K562 (cell line): ENCODE data around the gene PROKR1. TPM values are rescaled to one million over a fixed set of nuclear protein-coding genes. Genes with fewer than 3 reads are reported as not detected.

ENCODE experiments used
- AFF4 ChIP-seq: sonication (generic); formaldehyde crosslinking; IDR thresholded peaks from 2 replicates; pipeline ENCODE4 v1.8.0; 2023; ENCODE audit warnings: mild to moderate bottlenecking, missing genetic modification reagents
- CBFA2T3 ChIP-seq: fragments of 450-650 bp; IDR thresholded peaks from 2 replicates; pipeline ENCODE4 v1.6.1; 2017
- ELK3 ChIP-seq: fragments of 450-650 bp; formaldehyde crosslinking; IDR thresholded peaks from 2 replicates; pipeline ENCODE4 v1.4.0; 2020; ENCODE audit warnings: mild to moderate bottlenecking
- GABPB1 ChIP-seq: sonication (generic); formaldehyde crosslinking; IDR thresholded peaks from 2 replicates; pipeline ENCODE4 v1.8.0; 2022; ENCODE audit warnings: mild to moderate bottlenecking, missing genetic modification reagents
- KDM2B ChIP-seq: fragments of 250-450 bp; sonication (Bioruptor Pico); IDR thresholded peaks from 2 replicates; pipeline ENCODE4 v1.8.0; 2021; ENCODE audit warnings: mild to moderate bottlenecking, moderate library complexity
- MBD1 ChIP-seq: fragments of 250-450 bp; sonication (Bioruptor Pico); IDR thresholded peaks from 2 replicates; pipeline ENCODE4 v1.8.0; 2022; ENCODE audit warnings: inconsistent platforms
- MGA ChIP-seq: fragments of 450-650 bp; IDR thresholded peaks from 2 replicates; pipeline ENCODE4 v1.6.1; 2016; ENCODE audit warnings: mild to moderate bottlenecking, moderate library complexity
- NR3C1 ChIP-seq: sonication (generic); formaldehyde crosslinking; IDR thresholded peaks from 2 replicates; pipeline ENCODE4 v1.8.1; 2022; ENCODE audit warnings: missing genetic modification reagents
- RCOR1 ChIP-seq, 2 experiments: IDR thresholded peaks; 2 replicates each; pipeline ENCODE4 v1.6.1; 2012; ENCODE audit warnings: low read depth in 2 of 2, low read length in 2 of 2, borderline replicate concordance in 1 of 2, improper control_type of control experiment in 1 of 2
- ZNF124 ChIP-seq: sonication (generic); formaldehyde crosslinking; IDR thresholded peaks from 2 replicates; pipeline ENCODE4 v1.8.1; 2022; ENCODE audit warnings: missing genetic modification reagents
- ZSCAN29 ChIP-seq: fragments of 450-650 bp; IDR thresholded peaks from 2 replicates; pipeline ENCODE4 v1.6.1; 2017
- polyA plus RNA-seq, 8 experiments: library from polyadenylated mRNA; depleted of rRNA in 4 of 8; stranded (reverse) in 5 of 8; unstranded in 3 of 8; fragments of >200 nt; fragmentation: Nextera tagmentation in 2 of 8; fragmentation: Illumina TruSeq in 1 of 8; extraction: Ambion mirVana in 2 of 8; extraction: Trizol in 1 of 8; gene quantifications; 2 replicates each; pipeline versions ENCODE4 v1.2.1 to v1.2.3, GENCODE V29; 2011 to 2014; ENCODE audit warnings: inconsistent platforms in 1 of 8, missing spikeins in 1 of 8
- total RNA-seq, 7 experiments: library from RNA; depleted of rRNA in 6 of 7; stranded (reverse); fragments of >200 nt in 6 of 7; fragmentation: Illumina TruSeq in 2 of 7; extraction: Trizol in 2 of 7; gene quantifications; 2 replicates each; pipeline versions ENCODE4 v1.2.1 to v1.2.3, GENCODE V29; 2011 to 2021; ENCODE audit warnings: low replicate concordance in 1 of 7

PROKR1 gene
- total and polyA plus RNA-seq, 9 of the 15 experiments (the other 6 are each of a cell fraction or from before 2014, with no cell fraction given): 0.01 to 0.18 (median 0.09) TPM; not detected in 1

GRCh38 chr2:68606759-68607158 lies 36.6 kb upstream of the PROKR1 start (continued):
- TF ChIP-seq ELK3 (CRISPR knock-in tag): no peak
- no peak for TF ChIP-seq ZSCAN29
- TF ChIP-seq ZNF124: no peak
- TF ChIP-seq NR3C1: no peak
- TF ChIP-seq GABPB1 (CRISPR knock-in tag): no peak
- no peak for TF ChIP-seq KDM2B (CRISPR knock-in tag)
- no peak for TF ChIP-seq CBFA2T3
- TF ChIP-seq RCOR1 (IDR thresholded peaks at IDR 0.05; ENCODE audit: borderline replicate concordance in 1 of 2, low read depth in 2 of 2, low read length in 2 of 2): no peak
- TF ChIP-seq MBD1: no peak
- TF ChIP-seq MGA: no peak
- TF ChIP-seq AFF4 (CRISPR knock-in tag): no peak
